ENCODE results near the gene TK1.

Gene TK1

GRCh38 chr17:78219396-78220150 is 32.7 kb upstream of the TK1 start:
- no peak for DNase-seq (ENCODE audit: low read depth)

GRCh38 chr17:78214706-78215061 is 27.8 kb upstream of the TK1 start:
- DNase-seq (ENCODE audit: low read depth) = no peak

GRCh38 chr17:78214016-78214705 is 27.3 kb upstream of the TK1 start, which contains the start of gene BIRC5:
Gene BIRC5, plus strand, starts transcription at chr17:78214253. Its CDS starts 64 bp downstream, at chr17:78214317.
- DNase-seq (ENCODE audit: low read depth) = peak; percentile 93

- no peak for DNase-seq (ENCODE audit: low read depth)
These were observed 24.2 kb upstream of the TK1 start for GRCh38 chr17:78211032-78211431.

GRCh38 chr17:78210111-78210510 is 23.3 kb upstream of the TK1 start:
- no peak for DNase-seq (ENCODE audit: low read depth)

- DNase-seq (ENCODE audit: low read depth) = no peak
These were observed 21.6 kb upstream of the TK1 start for GRCh38 chr17:78208486-78208885.

GRCh38 chr17:78206298-78206697 is 19.4 kb upstream of the TK1 start:
- DNase-seq (ENCODE audit: low read depth) = no peak

GRCh38 chr17:78205124-78205775 is 18.4 kb upstream of the TK1 start:
- DNase-seq (ENCODE audit: low read depth) = no peak

- DNase-seq (ENCODE audit: low read depth) = no peak
These were observed 17.7 kb upstream of the TK1 start for GRCh38 chr17:78204387-78205123.

GRCh38 chr17:78202666-78203065 is 15.8 kb upstream of the TK1 start:
- DNase-seq (ENCODE audit: low read depth) = no peak

GRCh38 chr17:78200451-78200850 is 13.6 kb upstream of the TK1 start:
- DNase-seq (ENCODE audit: low read depth) = no peak

- no peak for DNase-seq (ENCODE audit: low read depth)
These were observed 10.4 kb upstream of the TK1 start for GRCh38 chr17:78197147-78197832.

- no peak for DNase-seq (ENCODE audit: low read depth)
These were observed 9.9 kb upstream of the TK1 start for GRCh38 chr17:78196716-78197115.

GRCh38 chr17:78185981-78186691 is 716 bp downstream of the TK1 start:
- DNase-seq (ENCODE audit: low read depth) = no peak

GRCh38 chr17:78184868-78185267 is 2.0 kb downstream of the TK1 start:
- no peak for DNase-seq (ENCODE audit: low read depth)

GRCh38 chr17:78184351-78184750 is 2.5 kb downstream of the TK1 start:
- DNase-seq (ENCODE audit: low read depth) = no peak

- no peak for DNase-seq (ENCODE audit: low read depth)
These were observed 2.9 kb downstream of the TK1 start for GRCh38 chr17:78183916-78184315.

GRCh38 chr17:78182504-78182903 is 4.3 kb downstream of the TK1 start:
- DNase-seq (ENCODE audit: low read depth) = no peak

- no peak for DNase-seq (ENCODE audit: low read depth)
These were observed 6.3 kb downstream of the TK1 start for GRCh38 chr17:78180508-78180907.

GRCh38 chr17:78180083-78180482 is 6.8 kb downstream of the TK1 start:
- DNase-seq (ENCODE audit: low read depth) = no peak

GRCh38 chr17:78179372-78179771 is 7.5 kb downstream of the TK1 start:
- DNase-seq (ENCODE audit: low read depth) = no peak

Data from activated T-cell treated with anti-CD3 and anti-CD28 coated beads for 48 hours (primary cell).